Fibroblast of skin of left biceps (primary cell): ENCODE measurements around the gene WWC2.

Source experiments
- DNase-seq, 2 experiments: peaks; one replicate each; pipeline ENCODE4 v3.0.0-alpha.2; 2013; ENCODE audit warnings: low read depth in 2 of 2

The WWC2 gene

GRCh38 chr4:183328832-183329231, 229.8 kb downstream of the WWC2 start:
- DNase-seq: no peak

GRCh38 chr4:183329244-183329643, 230.2 kb downstream of the WWC2 start:
- DNase-seq: no peak

- no peak for DNase-seq
Observed at GRCh38 chr4:183329954-183330742, 231.1 kb downstream of the WWC2 start.

- no peak for DNase-seq
Observed at GRCh38 chr4:183330841-183331240, 231.8 kb downstream of the WWC2 start.

GRCh38 chr4:183332447-183332846, 233.4 kb downstream of the WWC2 start:
- no peak for DNase-seq

GRCh38 chr4:183333202-183333601, 234.1 kb downstream of the WWC2 start:
- no peak for DNase-seq

- no peak for DNase-seq
Observed at GRCh38 chr4:183333983-183334382, 234.9 kb downstream of the WWC2 start.

- peak; percentile 78 to 81 for DNase-seq
Observed at GRCh38 chr4:183335369-183335940, 236.4 kb downstream of the WWC2 start.

- no peak for DNase-seq
Observed at GRCh38 chr4:183337349-183337748, 238.3 kb downstream of the WWC2 start.

- DNase-seq: no peak
Observed at GRCh38 chr4:183337833-183338232, 238.8 kb downstream of the WWC2 start.

- DNase-seq: no peak
Observed at GRCh38 chr4:183342541-183343533, 243.8 kb downstream of the WWC2 start.

- DNase-seq: no peak
Observed at GRCh38 chr4:183343730-183344129, 244.7 kb downstream of the WWC2 start.

GRCh38 chr4:183344523-183345255, 245.6 kb downstream of the WWC2 start:
- no peak for DNase-seq

- DNase-seq: no peak
Observed at GRCh38 chr4:183345261-183345660, 246.2 kb downstream of the WWC2 start.

GRCh38 chr4:183347146-183347545, 248.1 kb downstream of the WWC2 start:
- DNase-seq: no peak

GRCh38 chr4:183347566-183347965, 248.5 kb downstream of the WWC2 start:
- no peak for DNase-seq

GRCh38 chr4:183348136-183348535, 249.1 kb downstream of the WWC2 start:
- no peak for DNase-seq

- DNase-seq: peak; percentile 96 to 97
Observed at GRCh38 chr4:183348706-183349659, 249.9 kb downstream of the WWC2 start.

- DNase-seq: peak; percentile 93
Observed at GRCh38 chr4:183349673-183350072, 250.6 kb downstream of the WWC2 start.

GRCh38 chr4:183350317-183351071, 251.4 kb downstream of the WWC2 start:
- DNase-seq: no peak
